ENCODE data around the gene RGS19. TPM values are rescaled to one million over a fixed set of nuclear protein-coding genes. Genes with fewer than 3 reads are reported as not detected.
A peak's percentile ranks its signal among the peaks of the same experiment; 100 is the strongest.

Gene RGS19
- total RNA-seq, 2 donors from 2014 or later = 9.1 to 14.5 TPM

GRCh38 chr20:64063389-64064144 is 15.8 kb downstream of the RGS19 start:
- TF ChIP-seq POLR2A (IDR thresholded peaks at IDR 0.05) = no peak
- TF ChIP-seq CTCF (IDR thresholded peaks at IDR 0.05) = no peak
- peak overlapping the region in 3 of 4 donors; percentile 68 to 87 (median 82) for H3K27ac ChIP-seq
- peak overlapping the region; percentile 70 to 81 for H3K4me3 ChIP-seq
- intact Hi-C loops (cut with DNase I) = no loop called here
- WGBS, 2 donors = 4 to 5% methylated on average over 28 to 51 of the region's 51 CpGs
- no peaks in the 10 kb centered on the region for H3K36me3 ChIP-seq (replicated peaks in 1 of 2; ENCODE audit: insufficient read depth in 1 of 2, low read depth in 2 of 2)
- H3K4me1 ChIP-seq = peaks cover 28% of the 10 kb centered on the region
- no peaks in the 10 kb centered on the region for H3K9me3 ChIP-seq
- DNase-seq (peak in 1 of 4 donors; percentile 42), ATAC-seq (peak; percentile 8)
- no peaks in the 10 kb centered on the region for H3K27me3 ChIP-seq

DNA sequence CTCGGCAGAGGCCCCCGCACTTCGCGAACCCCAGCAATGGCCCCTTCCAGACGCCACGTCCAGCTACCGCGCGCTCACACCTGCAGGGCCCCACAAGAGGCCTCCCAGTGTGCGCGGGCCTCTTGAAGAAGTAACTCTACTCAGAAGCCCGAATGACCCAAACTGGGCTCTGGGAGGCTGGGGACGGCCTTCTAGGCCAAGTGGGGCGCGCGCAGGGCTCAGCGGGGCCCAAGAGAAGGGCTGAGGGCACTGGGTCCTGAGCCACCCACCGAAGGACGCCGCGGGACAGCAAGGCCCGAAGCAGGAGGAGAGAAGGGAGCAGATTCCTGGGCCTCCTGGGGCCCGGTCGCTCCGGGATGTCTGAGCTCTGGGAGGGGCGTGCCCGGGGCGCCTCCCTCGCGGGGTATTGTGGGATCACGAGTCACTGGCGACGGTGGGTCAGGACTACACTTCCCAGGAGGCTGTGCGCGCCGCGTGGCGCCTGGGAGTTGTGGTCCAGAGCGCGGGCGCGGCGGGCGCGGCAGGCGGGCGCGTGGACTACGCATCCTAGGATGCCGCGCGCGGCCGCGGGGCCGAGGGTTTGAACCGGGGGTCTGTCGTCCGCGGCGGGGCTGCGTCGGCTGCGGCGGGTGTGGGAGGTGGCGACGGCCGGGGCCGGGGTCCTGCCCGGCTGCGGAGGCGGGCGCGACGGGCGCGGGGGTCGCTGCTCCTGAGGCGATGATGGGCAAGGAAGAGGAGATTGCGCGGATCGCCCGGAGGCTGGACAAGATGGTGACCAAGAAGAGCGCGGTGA is 16.5 kb downstream of the RGS19 start, which contains the start of gene TCEA2:
TCEA2 (plus strand) TSS at position 603 of the 793 bp plus-strand sequence; CDS start at position 718, 115 bp downstream.
- ATAC-seq = peak; percentile 99
- H3K4me3 ChIP-seq = peak within 1 kb of the TSS; percentile 70 to 81
- H3K27ac ChIP-seq = peak within 1 kb of the TSS; percentile 26 to 87 (median 75)
- TF ChIP-seq CTCF (IDR thresholded peaks at IDR 0.05) (peak in 1 of 7 experiments; percentile 1), POLR2A (IDR thresholded peaks at IDR 0.05) (peak; percentile 81 to 94 (median 93))
- peak; percentile 97 for DNase-seq
- no peaks in the 10 kb centered on the region for H3K27me3 ChIP-seq
- H3K36me3 ChIP-seq (replicated peaks in 1 of 2; ENCODE audit: insufficient read depth in 1 of 2, low read depth in 2 of 2) = no peaks in the 10 kb centered on the region
- peaks cover 33% of the 10 kb centered on the region for H3K4me1 ChIP-seq
- no peaks in the 10 kb centered on the region for H3K9me3 ChIP-seq
- intact Hi-C loops (cut with DNase I) = no loop called here
- WGBS, 2 donors = 1 to 5% methylated on average over 40 to 62 of the region's 85 CpGs

DNA sequence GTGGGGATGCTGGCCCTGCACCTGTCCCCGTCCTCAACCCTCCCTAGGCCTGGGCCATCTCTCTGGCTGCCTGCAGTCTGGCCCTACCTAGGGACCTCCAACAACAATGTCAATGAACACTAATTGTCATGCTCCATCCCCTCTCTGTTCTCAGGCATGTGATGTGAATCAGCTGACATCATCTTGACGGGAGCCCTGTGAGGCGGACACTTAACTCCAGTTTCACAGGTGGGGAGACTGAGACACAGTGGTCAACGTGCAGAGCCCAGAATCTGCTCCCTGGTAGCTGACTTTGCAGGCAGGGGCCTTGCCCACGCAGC is 17.1 kb downstream of the RGS19 start:
- H3K9me3 ChIP-seq = no peaks in the 10 kb centered on the region
- TF ChIP-seq CTCF (IDR thresholded peaks at IDR 0.05) = no peak
- TF ChIP-seq POLR2A (IDR thresholded peaks at IDR 0.05) = no peak
- H3K27me3 ChIP-seq = no peaks in the 10 kb centered on the region
- peaks cover 39% of the 10 kb centered on the region for H3K4me1 ChIP-seq
- peak overlapping the region in 3 of 4 donors; percentile 68 to 87 (median 82) for H3K27ac ChIP-seq
- H3K36me3 ChIP-seq (replicated peaks in 1 of 2; ENCODE audit: insufficient read depth in 1 of 2, low read depth in 2 of 2) = no peaks in the 10 kb centered on the region
- ATAC-seq = no peak
- DNase-seq = no peak
- peak overlapping the region in 1 of 2 donors; percentile 23 for H3K4me3 ChIP-seq
- 53% methylated on average over 5 of the region's 5 CpGs; no CpG with 5 or more reads in 1 of the 2 donors for WGBS, 2 donors
- intact Hi-C loops (cut with DNase I) = no loop called here

GRCh38 chr20:64058536-64058935 is 20.8 kb downstream of the RGS19 start:
- ATAC-seq (no peak), DNase-seq (no peak)
- no peak overlapping the region for H3K4me3 ChIP-seq
- no peak overlapping the region for H3K27ac ChIP-seq
- TF ChIP-seq CTCF (IDR thresholded peaks at IDR 0.05) (no peak), POLR2A (IDR thresholded peaks at IDR 0.05) (no peak)
- WGBS, 2 donors = 69% methylated on average over 12 of the region's 12 CpGs; no CpG with 5 or more reads in 1 of the 2 donors
- intact Hi-C loops (cut with DNase I) = no loop called here
- no peaks in the 10 kb centered on the region for H3K9me3 ChIP-seq
- no peaks in the 10 kb centered on the region for H3K27me3 ChIP-seq
- peaks cover 22% of the 10 kb centered on the region for H3K4me1 ChIP-seq
- H3K36me3 ChIP-seq (replicated peaks in 1 of 2; ENCODE audit: insufficient read depth in 1 of 2, low read depth in 2 of 2) = no peaks in the 10 kb centered on the region

All from body of pancreas (tissue), 4 donors.